ENCODE data around the gene RETN. TPM values are rescaled to one million over a fixed set of nuclear protein-coding genes. Genes with fewer than 3 reads are reported as not detected.

Gene RETN
- total RNA-seq, 1 experiment from 2014 or later = not detected

DNA sequence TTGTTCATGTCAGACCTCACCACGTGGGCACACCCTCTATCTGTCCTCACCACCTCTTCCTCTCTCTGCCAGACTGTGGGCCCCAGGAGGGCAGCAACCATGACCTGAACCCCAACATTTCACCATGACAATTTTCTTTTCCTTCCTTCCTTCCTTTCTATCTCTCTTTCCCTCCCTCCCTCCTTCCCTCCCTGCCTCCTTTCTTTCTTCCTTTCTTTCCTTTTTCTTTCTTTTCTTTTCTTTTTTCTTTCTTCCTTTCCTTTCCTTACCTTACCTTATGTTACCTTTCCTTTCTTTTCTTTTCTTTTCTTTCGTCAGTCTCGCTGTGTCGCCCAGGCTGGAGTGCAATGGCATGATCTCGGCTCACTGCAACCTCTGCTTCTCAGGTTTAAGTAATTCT is 41.8 kb downstream of the RETN start:
- Histone ChIP-seq H3K4me3 (replicated peaks in 1 of 2; ENCODE audit: low read depth in 1 of 2, low read length in 2 of 2) (no peak overlapping the region), H3K9me2 (ENCODE audit: insufficient read depth) (no peaks in the 10 kb centered on the region), H3K9me3 (ENCODE audit: control insufficient read depth in 1 of 2, insufficient read depth in 1 of 2, low read depth in 1 of 2, low read length in 2 of 2) (no peaks in the 10 kb centered on the region), H4K20me1 (ENCODE audit: insufficient read depth) (no peaks in the 10 kb centered on the region), H3K9ac (ENCODE audit: low read length) (no peak overlapping the region), H3K27ac (ENCODE audit: low read depth, low read length) (no peak overlapping the region), H3K79me2 (ENCODE audit: insufficient read depth, low read length) (no peaks in the 10 kb centered on the region), H3K27me3 (ENCODE audit: insufficient read depth, low read length) (no peaks in the 10 kb centered on the region), H3K4me2 (ENCODE audit: low read length) (no peak overlapping the region), H3K4me1 (ENCODE audit: control insufficient read depth in 1 of 2, insufficient read depth in 2 of 2, low read length in 2 of 2) (no peaks in the 10 kb centered on the region), H2AFZ (ENCODE audit: low read depth, low read length, poor library complexity, severe bottlenecking) (no peak overlapping the region), H3K36me3 (ENCODE audit: control insufficient read depth in 1 of 2, insufficient read depth in 2 of 2, low read length in 2 of 2) (no peaks in the 10 kb centered on the region)
- TF ChIP-seq, protein P1, sequence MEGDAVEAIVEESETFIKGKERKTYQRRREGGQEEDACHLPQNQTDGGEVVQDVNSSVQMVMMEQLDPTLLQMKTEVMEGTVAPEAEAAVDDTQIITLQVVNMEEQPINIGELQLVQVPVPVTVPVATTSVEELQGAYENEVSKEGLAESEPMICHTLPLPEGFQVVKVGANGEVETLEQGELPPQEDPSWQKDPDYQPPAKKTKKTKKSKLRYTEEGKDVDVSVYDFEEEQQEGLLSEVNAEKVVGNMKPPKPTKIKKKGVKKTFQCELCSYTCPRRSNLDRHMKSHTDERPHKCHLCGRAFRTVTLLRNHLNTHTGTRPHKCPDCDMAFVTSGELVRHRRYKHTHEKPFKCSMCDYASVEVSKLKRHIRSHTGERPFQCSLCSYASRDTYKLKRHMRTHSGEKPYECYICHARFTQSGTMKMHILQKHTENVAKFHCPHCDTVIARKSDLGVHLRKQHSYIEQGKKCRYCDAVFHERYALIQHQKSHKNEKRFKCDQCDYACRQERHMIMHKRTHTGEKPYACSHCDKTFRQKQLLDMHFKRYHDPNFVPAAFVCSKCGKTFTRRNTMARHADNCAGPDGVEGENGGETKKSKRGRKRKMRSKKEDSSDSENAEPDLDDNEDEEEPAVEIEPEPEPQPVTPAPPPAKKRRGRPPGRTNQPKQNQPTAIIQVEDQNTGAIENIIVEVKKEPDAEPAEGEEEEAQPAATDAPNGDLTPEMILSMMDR (IDR thresholded peaks at IDR 0.05 in 2 of 3, conservative IDR thresholded peaks at IDR 0.05 in 1 of 3; ENCODE audit: borderline replicate concordance in 1 of 3, insufficient read depth in 1 of 3, low read depth in 2 of 3, low read length in 2 of 3) = no peak
- TF ChIP-seq ZNF274 (IDR thresholded peaks at IDR 0.05; ENCODE audit: low read depth, low read length) (no peak), YY1 (IDR thresholded peaks at IDR 0.05; ENCODE audit: extremely low read depth, insufficient replicate concordance, low read depth, low read length) (no peak), CBX3 (IDR thresholded peaks at IDR 0.05; ENCODE audit: low read depth) (no peak), CEBPB (IDR thresholded peaks at IDR 0.05; ENCODE audit: low read depth) (no peak), EGR1 (IDR thresholded peaks at IDR 0.05; ENCODE audit: low read depth) (no peak), ELF1 (IDR thresholded peaks at IDR 0.05; ENCODE audit: borderline replicate concordance, low read depth) (no peak), POLR2A (IDR thresholded peaks at IDR 0.05; ENCODE audit: borderline replicate concordance, extremely low read depth, insufficient read depth, insufficient read length) (no peak), FOSL1 (IDR thresholded peaks at IDR 0.05; ENCODE audit: low read depth) (no peak)
- TF ChIP-seq, protein P2, sequence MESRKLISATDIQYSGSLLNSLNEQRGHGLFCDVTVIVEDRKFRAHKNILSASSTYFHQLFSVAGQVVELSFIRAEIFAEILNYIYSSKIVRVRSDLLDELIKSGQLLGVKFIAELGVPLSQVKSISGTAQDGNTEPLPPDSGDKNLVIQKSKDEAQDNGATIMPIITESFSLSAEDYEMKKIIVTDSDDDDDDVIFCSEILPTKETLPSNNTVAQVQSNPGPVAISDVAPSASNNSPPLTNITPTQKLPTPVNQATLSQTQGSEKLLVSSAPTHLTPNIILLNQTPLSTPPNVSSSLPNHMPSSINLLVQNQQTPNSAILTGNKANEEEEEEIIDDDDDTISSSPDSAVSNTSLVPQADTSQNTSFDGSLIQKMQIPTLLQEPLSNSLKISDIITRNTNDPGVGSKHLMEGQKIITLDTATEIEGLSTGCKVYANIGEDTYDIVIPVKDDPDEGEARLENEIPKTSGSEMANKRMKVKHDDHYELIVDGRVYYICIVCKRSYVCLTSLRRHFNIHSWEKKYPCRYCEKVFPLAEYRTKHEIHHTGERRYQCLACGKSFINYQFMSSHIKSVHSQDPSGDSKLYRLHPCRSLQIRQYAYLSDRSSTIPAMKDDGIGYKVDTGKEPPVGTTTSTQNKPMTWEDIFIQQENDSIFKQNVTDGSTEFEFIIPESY (IDR thresholded peaks at IDR 0.05; ENCODE audit: extremely low read depth, insufficient replicate concordance, low read length) = no peak
- TF ChIP-seq, protein P3, sequence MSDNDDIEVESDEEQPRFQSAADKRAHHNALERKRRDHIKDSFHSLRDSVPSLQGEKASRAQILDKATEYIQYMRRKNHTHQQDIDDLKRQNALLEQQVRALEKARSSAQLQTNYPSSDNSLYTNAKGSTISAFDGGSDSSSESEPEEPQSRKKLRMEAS (IDR thresholded peaks at IDR 0.05) = no peak
- TF ChIP-seq, protein P4, sequence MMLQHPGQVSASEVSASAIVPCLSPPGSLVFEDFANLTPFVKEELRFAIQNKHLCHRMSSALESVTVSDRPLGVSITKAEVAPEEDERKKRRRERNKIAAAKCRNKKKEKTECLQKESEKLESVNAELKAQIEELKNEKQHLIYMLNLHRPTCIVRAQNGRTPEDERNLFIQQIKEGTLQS (IDR thresholded peaks at IDR 0.05) = no peak
- intact Hi-C loops (cut with micrococcal nuclease) = no loop called here
- POLR2A ChIA-PET = no interaction called here
- DNase-seq (ENCODE audit: low read depth, low spot score) (no peak), ATAC-seq (no peak)
- RAD21 ChIA-PET (ENCODE audit: low non-redundant PET in 1 of 2, low total read pairs in 2 of 2, uncharacterized antibody in 2 of 2, unreplicated experiment in 2 of 2) = no interaction called here
- CTCF ChIA-PET = no interaction called here
- no TSS peak for BruUV-seq (replicated peaks)
